Measurements from ENCODE around the gene DCXR.
A peak's percentile ranks its signal among the peaks of the same experiment; 100 is the strongest.

Gene DCXR

GRCh38 chr17:82021107-82021899, 16.2 kb downstream of the DCXR start:
- peak; percentile 67 for DNase-seq

- no peak for DNase-seq
Measured at GRCh38 chr17:82020572-82021106, 16.9 kb downstream of the DCXR start.

GRCh38 chr17:82019690-82020571, 17.6 kb downstream of the DCXR start:
- peak; percentile 63 for DNase-seq

- no peak for DNase-seq
Measured at GRCh38 chr17:82018989-82019689, 18.4 kb downstream of the DCXR start.

- no peak for DNase-seq
Measured at GRCh38 chr17:82018152-82018988, 19.1 kb downstream of the DCXR start.

GRCh38 chr17:82017612-82018151, 19.8 kb downstream of the DCXR start:
- no peak for DNase-seq

- DNase-seq = no peak
Measured at GRCh38 chr17:82016875-82017459, 20.5 kb downstream of the DCXR start.

GRCh38 chr17:82016061-82016874, 21.2 kb downstream of the DCXR start:
- DNase-seq = no peak

GRCh38 chr17:82015311-82015971, 22.1 kb downstream of the DCXR start:
- no peak for DNase-seq

GRCh38 chr17:82014971-82015310, 22.6 kb downstream of the DCXR start:
- no peak for DNase-seq

GRCh38 chr17:82014432-82014831, 23.1 kb downstream of the DCXR start:
- DNase-seq = no peak

- DNase-seq = no peak
Measured at GRCh38 chr17:82013772-82014321, 23.6 kb downstream of the DCXR start.

- no peak for DNase-seq
Measured at GRCh38 chr17:82013341-82013740, 24.2 kb downstream of the DCXR start.

- DNase-seq = no peak
Measured at GRCh38 chr17:82012640-82013295, 24.7 kb downstream of the DCXR start.

GRCh38 chr17:82012261-82012639, 25.2 kb downstream of the DCXR start:
- DNase-seq = no peak

GRCh38 chr17:82011617-82012187, 25.8 kb downstream of the DCXR start:
- no peak for DNase-seq

- DNase-seq = no peak
Measured at GRCh38 chr17:82010575-82011525, 26.6 kb downstream of the DCXR start.

GRCh38 chr17:82009413-82009812, 28.1 kb downstream of the DCXR start:
- no peak for DNase-seq
